HepG2 (cell line): ENCODE data around the gene CUL9. TPM values are rescaled to one million over a fixed set of nuclear protein-coding genes. Genes with fewer than 3 reads are reported as not detected.
A peak's percentile ranks its signal among the peaks of the same experiment; 100 is the strongest.

Experiments
- DMTF1 ChIP-seq: sonication (generic); formaldehyde crosslinking; IDR thresholded peaks from 2 replicates; pipeline ENCODE4 v1.4.0; 2020; ENCODE audit warnings: mild to moderate bottlenecking, missing genetic modification reagents
- EZH2 ChIP-seq: conservative IDR thresholded peaks from 2 replicates; pipeline ENCODE4 v1.6.1; 2012; ENCODE audit warnings: mild to moderate bottlenecking, low read depth, low read length, moderate library complexity
- HOMEZ ChIP-seq: IDR thresholded peaks from 2 replicates; pipeline ENCODE4 v1.6.1; 2016; ENCODE audit warnings: low read depth
- NCOR1 ChIP-seq: fragments of 200-600 bp; sonication (generic); IDR thresholded peaks from 2 replicates; pipeline ENCODE4 v1.7.0; 2017; ENCODE audit warnings: antibody characterized with exemption, low read length, borderline replicate concordance
- PTBP1 ChIP-seq: fragments of 200-400 bp; formaldehyde crosslinking; IDR thresholded peaks from 2 replicates; pipeline ENCODE4 v1.6.1; 2018; ENCODE audit warnings: low read length, low read depth; ENCODE audit not compliant: poor library complexity, severe bottlenecking
- REL ChIP-seq: sonication (generic); formaldehyde crosslinking; conservative IDR thresholded peaks from 2 replicates; pipeline ENCODE4 v1.8.0; 2022; ENCODE audit warnings: mild to moderate bottlenecking, missing genetic modification reagents, moderate library complexity
- SOX5 ChIP-seq: IDR thresholded peaks from 2 replicates; pipeline ENCODE4 v1.6.1; 2016; ENCODE audit warnings: borderline replicate concordance
- TEAD3 ChIP-seq: optimal IDR thresholded peaks from 2 replicates; pipeline ENCODE3; 2016; ENCODE audit warnings: borderline replicate concordance
- ZBTB42 ChIP-seq: sonication (generic); formaldehyde crosslinking; IDR thresholded peaks from 2 replicates; pipeline ENCODE4 v1.5.0; 2020; ENCODE audit warnings: mild to moderate bottlenecking, missing genetic modification reagents
- ZNF33B ChIP-seq: sonication (generic); formaldehyde crosslinking; IDR thresholded peaks from 2 replicates; pipeline ENCODE4 v1.5.1; 2020; ENCODE audit warnings: mild to moderate bottlenecking, missing genetic modification reagents
- ZNF383 ChIP-seq: sonication (generic); formaldehyde crosslinking; IDR thresholded peaks from 2 replicates; pipeline ENCODE4 v1.4.0; 2020; ENCODE audit warnings: missing genetic modification reagents, mild to moderate bottlenecking, borderline replicate concordance
- ZNF530 ChIP-seq: sonication (generic); formaldehyde crosslinking; IDR thresholded peaks from 2 replicates; pipeline ENCODE4 v1.5.0; 2020; ENCODE audit warnings: low read depth, mild to moderate bottlenecking, missing genetic modification reagents
- ZNF672 ChIP-seq: sonication (generic); formaldehyde crosslinking; IDR thresholded peaks from 2 replicates; pipeline ENCODE4 v1.8.1; 2022; ENCODE audit warnings: missing genetic modification reagents
- ZNF713 ChIP-seq: sonication (generic); formaldehyde crosslinking; IDR thresholded peaks from 2 replicates; pipeline ENCODE4 v1.4.0; 2020; ENCODE audit warnings: mild to moderate bottlenecking, missing genetic modification reagents
- ZSCAN25 ChIP-seq: sonication (generic); formaldehyde crosslinking; IDR thresholded peaks from 2 replicates; pipeline ENCODE4 v1.8.0; 2022; ENCODE audit warnings: mild to moderate bottlenecking, missing genetic modification reagents
- polyA plus RNA-seq, 8 experiments: library from polyadenylated mRNA; depleted of rRNA in 3 of 8; stranded (reverse) in 7 of 8; unstranded in 1 of 8; fragments of >200 nt; fragmentation: Illumina TruSeq in 4 of 8; extraction: Trizol in 4 of 8; gene quantifications; 2 replicates each; pipeline versions ENCODE4 v1.2.1 to v1.2.3, GENCODE V29; 2011 to 2016; ENCODE audit warnings: low read depth in 4 of 8, missing spikeins in 1 of 8, mixed read lengths in 1 of 8; ENCODE audit not compliant: insufficient read depth in 1 of 8
- total RNA-seq, 5 experiments: library from RNA; depleted of rRNA; stranded (reverse); fragments of >200 nt; fragmentation: Illumina TruSeq; extraction: Trizol; gene quantifications; 2 replicates each; pipeline ENCODE4 v1.2.3, GENCODE V29; 2016; ENCODE audit warnings: low read depth in 1 of 5
- TF ChIP-seq, protein P1 (sequence below), 2 experiments: sonication (generic) in 1 of 2; formaldehyde crosslinking in 1 of 2; IDR thresholded peaks; 2 replicates each; pipeline versions ENCODE4 v1.6.1 to v1.9.0; 2014 to 2022; ENCODE audit warnings: antibody characterized with exemption in 1 of 2, borderline replicate concordance in 1 of 2, inconsistent platforms in 1 of 2, low read depth in 1 of 2, missing genetic modification reagents in 1 of 2
- TF ChIP-seq, protein P2 (sequence below): sonication (generic); formaldehyde crosslinking; IDR thresholded peaks from 2 replicates; pipeline ENCODE4 v1.4.0; 2020; ENCODE audit warnings: mild to moderate bottlenecking, missing genetic modification reagents

Gene CUL9
- total and polyA plus RNA-seq, 2 of the 13 experiments (the other 11 are each of a cell fraction or from before 2014, with no cell fraction given): 11.4 to 13.7 TPM

- TF ChIP-seq EZH2 (no peak), ZNF33B (no peak), ZNF713 (no peak; the same call in 1 of the 2 replicates), PTBP1 (no peak), HOMEZ (no peak), REL (CRISPR knock-in tag) (0 out of 2 replicates have a peak, but pooled peaks have one; percentile 15), SOX5 (CRISPR knock-in tag) (peak; percentile 73), ZSCAN25 (CRISPR knock-in tag) (peak; percentile 71), TEAD3 (CRISPR knock-in tag) (peak; percentile 90), ZBTB42 (no peak), ZNF672 (CRISPR knock-in tag) (no peak), ZNF383 (CRISPR knock-in tag) (peak; percentile 96; the same call in 1 of the 2 replicates), DMTF1 (CRISPR knock-in tag) (0 out of 2 replicates have a peak, but pooled peaks have one; percentile 86), NCOR1 (no peak), ZNF530 (CRISPR knock-in tag) (no peak)
- TF ChIP-seq, protein P1, sequence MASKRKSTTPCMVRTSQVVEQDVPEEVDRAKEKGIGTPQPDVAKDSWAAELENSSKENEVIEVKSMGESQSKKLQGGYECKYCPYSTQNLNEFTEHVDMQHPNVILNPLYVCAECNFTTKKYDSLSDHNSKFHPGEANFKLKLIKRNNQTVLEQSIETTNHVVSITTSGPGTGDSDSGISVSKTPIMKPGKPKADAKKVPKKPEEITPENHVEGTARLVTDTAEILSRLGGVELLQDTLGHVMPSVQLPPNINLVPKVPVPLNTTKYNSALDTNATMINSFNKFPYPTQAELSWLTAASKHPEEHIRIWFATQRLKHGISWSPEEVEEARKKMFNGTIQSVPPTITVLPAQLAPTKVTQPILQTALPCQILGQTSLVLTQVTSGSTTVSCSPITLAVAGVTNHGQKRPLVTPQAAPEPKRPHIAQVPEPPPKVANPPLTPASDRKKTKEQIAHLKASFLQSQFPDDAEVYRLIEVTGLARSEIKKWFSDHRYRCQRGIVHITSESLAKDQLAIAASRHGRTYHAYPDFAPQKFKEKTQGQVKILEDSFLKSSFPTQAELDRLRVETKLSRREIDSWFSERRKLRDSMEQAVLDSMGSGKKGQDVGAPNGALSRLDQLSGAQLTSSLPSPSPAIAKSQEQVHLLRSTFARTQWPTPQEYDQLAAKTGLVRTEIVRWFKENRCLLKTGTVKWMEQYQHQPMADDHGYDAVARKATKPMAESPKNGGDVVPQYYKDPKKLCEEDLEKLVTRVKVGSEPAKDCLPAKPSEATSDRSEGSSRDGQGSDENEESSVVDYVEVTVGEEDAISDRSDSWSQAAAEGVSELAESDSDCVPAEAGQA (IDR thresholded peaks at IDR 0.05; ENCODE audit: low read depth): 0 out of 2 replicates have a peak, but pooled peaks have one; percentile 48
- TF ChIP-seq, protein P1 (CRISPR knock-in tag; IDR thresholded peaks at IDR 0.05; ENCODE audit: borderline replicate concordance): no peak
- TF ChIP-seq, protein P2, sequence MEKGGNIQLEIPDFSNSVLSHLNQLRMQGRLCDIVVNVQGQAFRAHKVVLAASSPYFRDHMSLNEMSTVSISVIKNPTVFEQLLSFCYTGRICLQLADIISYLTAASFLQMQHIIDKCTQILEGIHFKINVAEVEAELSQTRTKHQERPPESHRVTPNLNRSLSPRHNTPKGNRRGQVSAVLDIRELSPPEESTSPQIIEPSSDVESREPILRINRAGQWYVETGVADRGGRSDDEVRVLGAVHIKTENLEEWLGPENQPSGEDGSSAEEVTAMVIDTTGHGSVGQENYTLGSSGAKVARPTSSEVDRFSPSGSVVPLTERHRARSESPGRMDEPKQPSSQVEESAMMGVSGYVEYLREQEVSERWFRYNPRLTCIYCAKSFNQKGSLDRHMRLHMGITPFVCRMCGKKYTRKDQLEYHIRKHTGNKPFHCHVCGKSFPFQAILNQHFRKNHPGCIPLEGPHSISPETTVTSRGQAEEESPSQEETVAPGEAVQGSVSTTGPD (CRISPR knock-in tag): no peak
Measured at GRCh38 chr6:43181942-43182860, at the start of gene CUL9 (continued).
